Keratinocyte (primary cell): Measurements from ENCODE around the gene MTMR2.

Source experiments
- EZH2 ChIP-seq: IDR thresholded peaks from one replicate; pipeline ENCODE4 v1.6.1; 2012; ENCODE audit warnings: inconsistent platforms, mild to moderate bottlenecking, low read length, moderate library complexity
- TF ChIP-seq, protein P1 (sequence below), 3 experiments: IDR thresholded peaks in 1 of 3; conservative IDR thresholded peaks in 1 of 3; optimal IDR thresholded peaks in 1 of 3; 2 replicates in 2 of 3; 3 replicates in 1 of 3; pipeline versions ENCODE3 to v1.5.1; 2011; ENCODE audit warnings: low read length in 3 of 3, mild to moderate bottlenecking in 3 of 3, moderate library complexity in 2 of 3, control low read depth in 1 of 3, inconsistent platforms in 1 of 3; ENCODE audit not compliant: insufficient read depth in 2 of 3; ENCODE audit errors: extremely low read depth in 1 of 3

DNA sequence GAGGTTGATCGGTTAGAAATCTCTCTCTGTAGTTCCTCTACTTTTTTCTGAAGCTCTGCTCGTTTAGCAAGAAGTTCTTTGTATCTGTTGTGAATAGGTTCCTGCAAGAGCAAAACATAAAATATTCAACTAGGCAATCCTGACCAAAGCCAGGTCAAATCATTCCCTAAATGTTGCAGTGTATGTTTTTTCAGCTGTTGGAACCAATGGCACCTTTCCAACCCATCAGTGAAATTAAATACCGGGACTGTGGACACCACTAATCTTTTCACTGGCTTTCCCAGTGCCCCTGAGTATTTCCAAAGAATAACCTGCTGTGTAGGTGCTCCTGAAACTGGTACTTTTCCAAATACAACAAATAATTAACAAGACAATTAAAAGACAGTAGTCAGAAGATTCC lies 88.6 kb downstream of the MTMR2 start:
- TF ChIP-seq, protein P1, sequence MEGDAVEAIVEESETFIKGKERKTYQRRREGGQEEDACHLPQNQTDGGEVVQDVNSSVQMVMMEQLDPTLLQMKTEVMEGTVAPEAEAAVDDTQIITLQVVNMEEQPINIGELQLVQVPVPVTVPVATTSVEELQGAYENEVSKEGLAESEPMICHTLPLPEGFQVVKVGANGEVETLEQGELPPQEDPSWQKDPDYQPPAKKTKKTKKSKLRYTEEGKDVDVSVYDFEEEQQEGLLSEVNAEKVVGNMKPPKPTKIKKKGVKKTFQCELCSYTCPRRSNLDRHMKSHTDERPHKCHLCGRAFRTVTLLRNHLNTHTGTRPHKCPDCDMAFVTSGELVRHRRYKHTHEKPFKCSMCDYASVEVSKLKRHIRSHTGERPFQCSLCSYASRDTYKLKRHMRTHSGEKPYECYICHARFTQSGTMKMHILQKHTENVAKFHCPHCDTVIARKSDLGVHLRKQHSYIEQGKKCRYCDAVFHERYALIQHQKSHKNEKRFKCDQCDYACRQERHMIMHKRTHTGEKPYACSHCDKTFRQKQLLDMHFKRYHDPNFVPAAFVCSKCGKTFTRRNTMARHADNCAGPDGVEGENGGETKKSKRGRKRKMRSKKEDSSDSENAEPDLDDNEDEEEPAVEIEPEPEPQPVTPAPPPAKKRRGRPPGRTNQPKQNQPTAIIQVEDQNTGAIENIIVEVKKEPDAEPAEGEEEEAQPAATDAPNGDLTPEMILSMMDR (optimal IDR thresholded peaks at IDR 0.05 in 1 of 3, IDR thresholded peaks at IDR 0.05 in 1 of 3, conservative IDR thresholded peaks at IDR 0.05 in 1 of 3; ENCODE audit: extremely low read depth in 1 of 3, insufficient read depth in 2 of 3, low read length in 3 of 3): no peak
- no peak for TF ChIP-seq EZH2
